HG03066 (cell line): Measurements from ENCODE around the gene SEMA5A.

Experiments used
- ATAC-seq: cut with Tn5 transposase; IDR thresholded peaks from one replicate; pipeline ENCODE4 v1.9.1; 2021; ENCODE audit warnings: low read depth; ENCODE audit not compliant: unreplicated experiment

Gene SEMA5A

GRCh38 chr5:9239626-9240025 is 306.2 kb downstream of the SEMA5A start:
- no peak for ATAC-seq

GRCh38 chr5:9239071-9239470 is 306.8 kb downstream of the SEMA5A start:
- no peak for ATAC-seq

DNA sequence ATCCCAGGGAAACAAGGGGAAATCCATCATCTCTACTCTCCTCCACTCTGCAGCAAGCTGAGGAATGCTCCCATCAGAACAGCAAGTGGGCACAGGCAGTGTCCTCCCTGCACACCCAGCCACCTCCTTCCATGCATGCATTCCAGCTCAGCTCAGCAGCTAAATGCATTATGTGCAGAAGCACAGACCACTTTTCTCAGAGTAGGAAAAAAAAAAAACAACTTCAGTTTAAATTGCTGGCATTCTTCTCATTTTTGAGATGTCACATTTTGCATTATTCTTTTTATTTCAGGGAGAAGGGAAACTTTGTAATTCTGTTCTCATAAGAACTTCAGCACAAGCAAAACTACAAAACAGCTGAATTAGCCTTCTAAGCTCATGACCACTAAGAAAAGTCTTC is 312.2 kb downstream of the SEMA5A start:
- no peak for ATAC-seq

GRCh38 chr5:9233035-9233434 is 312.8 kb downstream of the SEMA5A start:
- ATAC-seq = no peak

- ATAC-seq = no peak
Measured at GRCh38 chr5:9231842-9232241, 314.0 kb downstream of the SEMA5A start.

DNA sequence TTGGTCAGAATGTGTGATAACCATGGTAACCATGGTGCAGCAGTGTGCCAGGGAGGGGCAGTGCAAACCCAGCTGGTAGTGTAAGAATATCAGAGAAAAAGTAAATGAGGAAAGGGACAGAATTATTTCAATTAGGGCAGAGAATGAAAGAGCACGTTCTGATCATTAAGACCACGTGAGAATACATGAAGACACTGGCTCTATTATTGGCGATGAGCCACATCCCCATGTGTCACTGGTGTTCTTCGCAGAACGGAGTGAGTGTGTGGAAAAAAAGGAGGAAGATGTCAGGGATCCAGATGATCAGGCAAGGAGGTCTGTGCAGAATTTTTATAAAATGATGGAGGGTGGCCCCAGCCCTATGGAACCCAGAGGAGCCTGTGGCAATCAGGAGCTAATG is 315.5 kb downstream of the SEMA5A start:
- ATAC-seq = no peak

- ATAC-seq = no peak
Measured at GRCh38 chr5:9226016-9226536, 319.8 kb downstream of the SEMA5A start.

DNA sequence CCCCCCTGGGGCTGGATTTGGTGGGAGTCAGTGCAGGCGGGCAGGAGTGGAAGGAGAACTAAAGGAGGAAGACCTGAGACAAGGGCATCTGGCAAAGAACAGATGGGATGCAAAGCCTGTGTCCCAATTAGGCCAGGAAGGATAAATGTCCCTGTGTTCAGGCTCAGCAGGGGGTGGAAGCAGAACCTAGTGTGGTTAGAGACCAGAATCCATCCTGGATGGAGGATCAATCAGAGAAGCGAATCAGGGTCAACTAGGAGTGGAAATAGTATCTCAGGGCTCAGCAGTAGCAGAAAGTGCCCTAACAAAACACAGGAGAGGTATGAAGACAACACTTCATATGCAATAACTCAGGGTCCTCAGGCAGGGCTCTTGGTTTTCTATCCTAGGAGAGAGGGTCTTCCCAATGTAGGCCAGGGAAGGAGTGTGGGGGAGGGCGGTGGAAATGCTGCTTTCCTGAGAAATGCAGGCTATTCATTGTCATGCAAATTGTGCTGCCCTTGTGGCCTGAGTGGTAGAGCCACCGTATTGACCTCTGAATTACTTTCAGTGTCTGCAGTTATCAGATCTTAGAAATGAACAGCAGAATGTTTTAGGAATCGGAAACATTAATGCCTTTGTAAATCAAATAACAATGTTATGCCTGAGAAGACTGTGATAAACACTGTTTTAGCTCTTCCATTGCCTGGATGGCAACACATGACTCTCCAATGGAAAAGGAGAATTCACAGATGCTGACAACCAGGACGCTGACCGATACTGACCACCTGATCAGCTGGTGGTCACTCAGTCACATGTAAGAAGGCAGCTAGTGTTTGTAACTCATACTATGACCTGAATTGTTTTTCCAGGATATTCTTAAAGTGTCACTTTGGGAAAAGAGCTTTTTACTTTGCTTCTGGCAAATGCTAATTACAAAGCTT is 323.6 kb downstream of the SEMA5A start:
- ATAC-seq = no peak

DNA sequence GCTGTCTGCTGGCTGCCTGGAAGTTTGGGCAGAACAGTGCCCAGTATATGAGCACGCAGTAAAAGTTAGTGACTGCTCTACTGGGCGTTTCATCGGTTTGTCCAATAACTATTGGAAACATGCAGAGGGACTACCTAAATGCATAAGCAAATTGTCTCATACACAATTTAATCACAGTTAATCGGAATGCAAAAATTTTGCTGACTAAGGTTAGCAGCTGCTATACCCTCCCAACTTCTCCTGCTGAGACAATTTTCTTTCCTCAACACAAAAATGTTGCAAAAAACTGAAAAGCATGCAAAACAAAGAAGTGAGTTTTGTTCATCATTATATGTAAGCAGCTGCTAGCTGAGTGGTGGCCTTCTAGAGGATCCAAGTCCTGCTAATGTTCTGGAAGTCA is 327.5 kb downstream of the SEMA5A start:
- no peak for ATAC-seq

DNA sequence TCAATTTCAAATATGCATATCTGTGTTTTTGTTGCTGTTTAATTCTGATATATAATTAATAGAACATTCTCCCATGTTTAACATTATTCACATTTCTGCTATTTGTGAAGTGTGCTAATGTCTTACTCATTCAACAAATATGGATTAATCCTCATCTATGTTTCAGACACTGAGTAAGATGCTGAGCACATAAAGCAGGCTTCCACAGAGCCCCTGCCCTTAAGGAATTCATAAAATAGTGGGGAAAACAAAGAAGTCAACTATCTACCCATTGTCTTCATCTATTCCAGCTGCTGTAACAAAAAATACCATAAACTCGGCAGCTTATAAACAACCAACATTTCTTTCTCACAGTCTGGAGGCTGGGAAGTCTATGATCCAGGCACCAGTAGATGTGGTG is 333.3 kb downstream of the SEMA5A start:
- no peak for ATAC-seq

DNA sequence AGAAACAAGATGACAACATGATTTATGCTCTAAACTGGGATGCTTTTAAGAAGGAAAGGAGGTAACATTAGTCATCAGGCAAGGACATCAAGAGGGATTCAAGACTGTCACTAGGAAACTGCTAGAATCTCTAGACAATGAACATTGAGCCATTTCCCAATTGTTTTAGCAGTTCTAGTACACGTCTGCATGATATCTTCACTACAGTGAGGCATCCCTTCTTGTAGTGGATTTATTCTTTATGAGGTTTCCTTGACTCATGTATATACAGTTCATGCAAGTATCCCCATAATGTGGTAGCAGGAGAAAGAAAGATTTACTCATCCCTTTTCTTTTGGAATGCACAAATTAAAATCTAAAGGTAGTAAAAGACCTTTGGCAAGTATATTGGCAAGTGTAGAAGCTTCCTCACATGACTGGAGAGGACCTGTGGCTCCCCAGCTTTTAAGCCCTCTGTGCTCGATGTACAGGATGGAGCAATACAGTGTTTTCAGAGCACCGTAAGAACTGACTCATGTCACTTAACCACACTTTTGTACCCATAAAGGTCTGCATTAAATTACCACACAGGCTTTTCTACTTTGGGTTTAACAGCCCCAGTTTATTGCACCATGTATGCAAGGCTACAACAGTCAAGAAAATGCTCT is 335.9 kb downstream of the SEMA5A start:
- no peak for ATAC-seq

DNA sequence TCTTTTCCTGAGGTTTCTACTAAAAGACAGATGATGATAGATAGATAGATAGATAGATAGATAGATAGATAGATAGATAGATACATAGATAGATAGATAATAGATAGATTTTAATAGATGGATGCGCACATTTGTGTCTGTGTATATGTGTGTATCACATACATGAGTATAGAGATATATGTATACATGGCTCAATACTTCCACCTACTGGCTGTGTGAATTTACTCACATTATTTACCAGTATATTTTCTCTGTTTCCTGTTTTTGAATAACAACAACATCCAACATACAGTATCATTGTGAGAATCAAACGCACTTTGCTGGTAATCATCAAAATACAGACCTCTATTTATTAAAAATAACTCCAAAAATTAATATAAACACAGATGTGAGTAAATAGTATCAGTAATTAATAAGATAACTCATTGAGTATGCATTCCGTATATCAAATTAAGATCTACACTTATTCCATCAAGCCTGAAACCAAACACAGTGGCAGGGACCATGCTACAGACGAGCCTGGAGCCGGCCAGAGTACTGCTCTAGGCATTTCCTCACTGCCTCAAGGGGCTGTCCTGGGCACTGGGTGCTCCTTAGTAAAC is 338.0 kb downstream of the SEMA5A start:
- no peak for ATAC-seq

DNA sequence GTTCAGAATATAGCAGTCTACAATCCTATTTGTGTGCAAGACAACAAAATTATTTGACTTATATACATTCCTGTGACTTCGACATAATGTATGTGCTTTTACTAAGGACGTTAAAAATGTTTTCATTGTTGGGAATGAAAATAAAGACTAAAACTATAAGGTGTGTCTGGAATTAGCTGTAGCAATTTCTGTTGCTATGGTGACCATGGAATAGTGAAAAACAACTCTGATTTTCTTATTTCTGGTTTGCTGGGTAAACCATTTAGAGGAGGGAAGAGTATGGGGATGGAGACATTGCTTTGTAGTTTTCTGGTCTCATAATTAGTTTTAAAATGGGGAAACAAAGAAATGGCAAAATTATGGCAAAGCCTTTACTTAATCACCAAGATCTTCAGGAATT is 343.2 kb downstream of the SEMA5A start:
- ATAC-seq = no peak

- ATAC-seq = no peak
Measured at GRCh38 chr5:9201761-9202160, 344.1 kb downstream of the SEMA5A start.

GRCh38 chr5:9201011-9201410 is 344.9 kb downstream of the SEMA5A start:
- no peak for ATAC-seq

GRCh38 chr5:9198394-9198793 is 347.5 kb downstream of the SEMA5A start:
- no peak for ATAC-seq

DNA sequence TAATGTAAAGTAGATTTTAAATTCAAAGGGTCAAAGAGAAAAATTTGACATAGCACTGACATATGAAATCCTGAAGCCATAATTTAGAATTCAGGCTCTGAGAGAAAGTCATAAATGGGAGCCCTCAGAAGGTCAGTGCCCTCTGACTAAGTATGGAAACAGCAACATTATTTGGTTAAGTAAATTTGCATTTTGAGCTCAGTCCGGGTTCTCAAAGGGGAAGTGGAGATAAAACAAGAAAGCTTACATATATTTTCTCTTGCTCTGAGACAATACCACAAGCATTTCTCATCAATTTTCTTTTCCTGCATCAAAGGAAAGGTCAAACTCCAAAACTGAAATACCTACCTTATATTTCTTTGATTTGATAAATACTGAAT is 348.0 kb downstream of the SEMA5A start:
- peak; percentile 96 for ATAC-seq

GRCh38 chr5:9196403-9197227 is 349.3 kb downstream of the SEMA5A start:
- ATAC-seq = no peak

- ATAC-seq = no peak
Measured at GRCh38 chr5:9194509-9194908, 351.4 kb downstream of the SEMA5A start.

DNA sequence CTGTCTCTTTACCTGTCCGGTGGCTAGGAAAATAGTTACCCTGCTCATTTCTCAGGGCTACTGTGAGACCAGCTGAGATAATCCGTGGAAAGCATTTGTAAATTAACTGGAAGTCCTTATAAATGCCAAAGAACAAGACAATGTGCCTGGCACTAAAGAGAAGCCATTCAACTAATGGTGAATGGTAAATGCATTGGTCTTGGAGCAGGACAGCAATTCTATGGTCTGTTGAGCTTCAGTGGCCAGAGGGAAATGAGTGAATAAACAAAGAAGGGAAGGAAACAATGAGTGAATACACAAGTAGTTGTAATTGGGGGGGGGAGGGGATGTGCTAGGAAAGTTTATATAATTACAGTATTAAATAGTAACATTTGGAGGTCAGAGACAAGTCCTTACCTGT is 353.6 kb downstream of the SEMA5A start:
- no peak for ATAC-seq

- ATAC-seq = no peak
Measured at GRCh38 chr5:9189681-9190080, 356.2 kb downstream of the SEMA5A start.
